Endothelial cell of umbilical vein (primary cell): ENCODE results near the gene WNT2.

Experiments used
- CTCF ChIP-seq, 2 donors: IDR thresholded peaks; 1 replicate in 1 of 2; 2 replicates in 1 of 2; pipeline ENCODE4 v1.5.1; 2011; ENCODE audit warnings: low read length in 2 of 2, mild to moderate bottlenecking in 2 of 2, moderate library complexity in 2 of 2, control low read depth in 1 of 2, inconsistent platforms in 1 of 2, low read depth in 1 of 2; ENCODE audit not compliant: insufficient read depth in 1 of 2; ENCODE audit errors: extremely low read depth in 1 of 2
- EZH2 ChIP-seq: IDR thresholded peaks from 2 replicates; pipeline ENCODE4 v1.6.1; 2012; ENCODE audit warnings: borderline replicate concordance, low read depth, mild to moderate bottlenecking, moderate library complexity, low read length, inconsistent platforms; ENCODE audit not compliant: severe bottlenecking
- FOS ChIP-seq: IDR thresholded peaks from 2 replicates; pipeline ENCODE4 v1.6.1; 2011; ENCODE audit warnings: mild to moderate bottlenecking, low read length, moderate library complexity, borderline replicate concordance; ENCODE audit not compliant: insufficient read depth
- GATA2 ChIP-seq: IDR thresholded peaks from 2 replicates; pipeline ENCODE4 v1.7.0; 2011; ENCODE audit warnings: low read depth, mild to moderate bottlenecking, moderate library complexity, mixed read lengths, low read length; ENCODE audit not compliant: insufficient read length, insufficient read depth
- JUN ChIP-seq: IDR thresholded peaks from 2 replicates; pipeline ENCODE4 v1.6.1; 2011; ENCODE audit warnings: borderline replicate concordance, low read depth; ENCODE audit not compliant: insufficient read length, insufficient read depth
- MAX ChIP-seq: IDR thresholded peaks from 2 replicates; pipeline ENCODE4 v1.6.1; 2011; ENCODE audit not compliant: insufficient read depth, insufficient read length
- MYC ChIP-seq: IDR thresholded peaks from one replicate; pipeline ENCODE4 v1.6.1; 2011; ENCODE audit warnings: mild to moderate bottlenecking, low read depth, low read length
- POLR2A ChIP-seq: IDR thresholded peaks from 2 replicates; pipeline ENCODE4 v1.6.1; 2012; ENCODE audit warnings: low read depth, mild to moderate bottlenecking, control low read depth, low read length
- POLR2AphosphoS5 ChIP-seq: IDR thresholded peaks from 2 replicates; pipeline ENCODE4 v1.6.1; 2012; ENCODE audit warnings: low read depth, mild to moderate bottlenecking, control low read depth, low read length, moderate library complexity; ENCODE audit not compliant: insufficient read depth

GRCh38 chr7:117243390-117243789, 79.5 kb downstream of the WNT2 start:
- TF ChIP-seq CTCF (IDR thresholded peaks at IDR 0.05; ENCODE audit: extremely low read depth in 1 of 2, insufficient read depth in 1 of 2, low read depth in 1 of 2, low read length in 2 of 2) (no peak), MYC (no peak), EZH2 (no peak), POLR2AphosphoS5 (no peak), MAX (no peak), FOS (no peak), GATA2 (no peak), JUN (no peak), POLR2A (no peak)
